ENCODE results near the gene ELOA2.
"Not testable (repeated sequence)": the region's sequence is repeated elsewhere in the genome, so short reads cannot be mapped to it uniquely, and the experiment has no call there.

ELOA2 gene

GRCh38 chr18:47035156-47035671 lies at the start of gene ELOA2:
TSS of gene ELOA2 (minus strand) at chr18:47035621. CDS start at chr18:47035264, 357 bp downstream.
- no peak for DNase-seq (ENCODE audit: low read depth in 2 of 2)

GRCh38 chr18:47081578-47081977 lies 46.2 kb upstream of the ELOA2 start:
- DNase-seq (ENCODE audit: low read depth in 2 of 2): no peak

- DNase-seq (ENCODE audit: low read depth in 2 of 2): no peak
These were observed 45.5 kb upstream of the ELOA2 start for GRCh38 chr18:47080872-47081271.

GRCh38 chr18:47077111-47077510 lies 41.7 kb upstream of the ELOA2 start:
- DNase-seq (ENCODE audit: low read depth in 2 of 2): no peak

- DNase-seq (ENCODE audit: low read depth in 2 of 2): no peak
These were observed 39.9 kb upstream of the ELOA2 start for GRCh38 chr18:47075098-47075883.

GRCh38 chr18:47067648-47068047 lies 32.2 kb upstream of the ELOA2 start:
- DNase-seq (ENCODE audit: low read depth in 2 of 2): no peak

GRCh38 chr18:47063096-47063495 lies 27.7 kb upstream of the ELOA2 start:
- DNase-seq (ENCODE audit: low read depth in 2 of 2): no peak

- no peak for DNase-seq (ENCODE audit: low read depth in 2 of 2)
These were observed 27.1 kb upstream of the ELOA2 start for GRCh38 chr18:47062471-47062870.

- no peak for DNase-seq (ENCODE audit: low read depth in 2 of 2)
These were observed 18.9 kb upstream of the ELOA2 start for GRCh38 chr18:47054369-47054768.

GRCh38 chr18:47050468-47050867 lies 15.0 kb upstream of the ELOA2 start:
- peak; percentile 8 to 12 for DNase-seq (ENCODE audit: low read depth in 2 of 2)

- no peak for DNase-seq (ENCODE audit: low read depth in 2 of 2)
These were observed 5.6 kb upstream of the ELOA2 start for GRCh38 chr18:47040982-47041381.

GRCh38 chr18:47036927-47037578 lies 1.6 kb upstream of the ELOA2 start:
- no peak for DNase-seq (ENCODE audit: low read depth in 2 of 2)

- DNase-seq (ENCODE audit: low read depth in 2 of 2): no peak
These were observed 965 bp upstream of the ELOA2 start for GRCh38 chr18:47036298-47036874.

GRCh38 chr18:47034591-47034990 lies 830 bp downstream of the ELOA2 start:
- DNase-seq (ENCODE audit: low read depth in 2 of 2): not testable (repeated sequence)

GRCh38 chr18:47032945-47033344 lies 2.5 kb downstream of the ELOA2 start:
- DNase-seq (ENCODE audit: low read depth in 2 of 2): no peak

GRCh38 chr18:47030887-47031286 lies 4.5 kb downstream of the ELOA2 start:
- not testable (repeated sequence) for DNase-seq (ENCODE audit: low read depth in 2 of 2)

- DNase-seq (ENCODE audit: low read depth in 2 of 2): not testable (repeated sequence)
These were observed 5.6 kb downstream of the ELOA2 start for GRCh38 chr18:47029684-47030353.

- DNase-seq (ENCODE audit: low read depth in 2 of 2): not testable (repeated sequence)
These were observed 6.7 kb downstream of the ELOA2 start for GRCh38 chr18:47028738-47029137.

- DNase-seq (ENCODE audit: low read depth in 2 of 2): not testable (repeated sequence)
These were observed 9.8 kb downstream of the ELOA2 start for GRCh38 chr18:47025557-47026174.

- not testable (repeated sequence) for DNase-seq (ENCODE audit: low read depth in 2 of 2)
These were observed 11.5 kb downstream of the ELOA2 start for GRCh38 chr18:47023769-47024465.

GRCh38 chr18:47022821-47023220 lies 12.6 kb downstream of the ELOA2 start:
- DNase-seq (ENCODE audit: low read depth in 2 of 2): not testable (repeated sequence)

All from fibroblast of skin of left biceps (primary cell).